GM18498 (cell line): ENCODE results near the gene WAPL.
"Not testable (repeated sequence)": the region's sequence is repeated elsewhere in the genome, so short reads cannot be mapped to it uniquely, and the experiment has no call there.

Experiments used
- ATAC-seq: cut with Tn5 transposase; IDR thresholded peaks from one replicate; pipeline ENCODE4 v1.9.1; 2021; ENCODE audit warnings: mild to moderate bottlenecking, moderate library complexity; ENCODE audit not compliant: unreplicated experiment

The WAPL gene

DNA sequence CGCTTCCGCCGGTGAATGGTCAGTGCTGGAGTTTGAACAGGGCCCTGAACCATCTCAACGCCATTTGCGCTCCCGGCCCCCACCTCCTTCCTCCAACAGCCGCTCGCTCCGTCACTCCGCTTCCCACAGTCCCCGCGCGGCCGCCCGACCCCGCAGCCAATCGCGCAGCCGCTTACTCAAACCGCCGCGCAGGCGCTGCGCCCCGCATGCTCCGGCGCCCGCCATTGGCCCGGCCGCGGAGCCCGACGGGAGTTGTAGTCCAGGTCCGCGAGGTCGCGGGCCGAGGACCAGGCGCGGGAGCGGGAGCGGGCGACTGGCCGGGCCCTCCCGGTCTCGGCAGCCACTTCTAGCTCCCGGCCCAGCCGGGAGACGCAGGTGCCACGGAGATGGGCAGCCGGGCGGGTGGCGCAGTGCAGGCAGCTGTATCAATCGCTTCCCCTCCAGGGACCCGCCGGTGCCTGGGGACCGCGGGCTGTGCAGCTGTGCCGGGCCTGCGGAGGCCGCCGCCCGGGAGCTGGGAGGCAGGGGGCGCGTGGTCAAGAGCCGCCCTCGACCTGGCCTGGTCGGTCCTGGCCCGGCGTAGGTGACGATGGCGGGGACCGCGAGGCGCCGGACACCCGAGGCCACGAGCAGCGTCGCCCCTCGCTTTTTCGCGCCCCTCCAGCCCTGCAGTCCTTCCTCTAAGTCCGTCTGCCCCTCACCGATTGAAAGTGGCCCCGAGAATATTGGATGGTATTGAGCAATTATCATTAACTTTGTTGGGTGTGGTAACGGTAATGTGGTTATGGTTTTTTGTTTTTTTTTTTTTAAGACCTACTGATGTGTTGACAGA, at the start of gene WAPL:
Gene WAPL (minus strand): TSS at position 115 of the 832 bp plus-strand sequence. CDS start 3,723 bp downstream, outside the sequence.
- ATAC-seq: peak; percentile 94

GRCh38 chr10:86569335-86569734, 47.7 kb upstream of the WAPL start:
- no peak for ATAC-seq

DNA sequence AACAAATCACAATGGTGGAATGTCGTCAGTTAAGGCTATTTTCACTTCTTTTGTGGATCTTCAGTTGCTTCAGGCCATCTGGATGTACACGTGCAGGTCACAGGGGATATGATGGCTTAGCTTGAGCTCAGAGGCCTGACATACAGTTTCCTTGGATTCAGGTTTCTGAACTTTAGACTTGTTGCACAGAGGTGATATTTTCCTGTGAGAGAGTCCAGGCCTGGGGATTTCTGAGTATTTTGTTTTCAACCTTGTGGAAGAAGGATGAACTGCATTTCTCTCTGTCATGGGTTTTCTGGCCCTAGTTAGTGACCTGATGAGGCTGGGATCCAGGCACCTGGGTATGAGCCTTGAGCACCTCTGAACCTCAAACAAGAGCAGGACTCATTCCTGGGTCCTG, 44.9 kb upstream of the WAPL start:
- ATAC-seq: not testable (repeated sequence)

DNA sequence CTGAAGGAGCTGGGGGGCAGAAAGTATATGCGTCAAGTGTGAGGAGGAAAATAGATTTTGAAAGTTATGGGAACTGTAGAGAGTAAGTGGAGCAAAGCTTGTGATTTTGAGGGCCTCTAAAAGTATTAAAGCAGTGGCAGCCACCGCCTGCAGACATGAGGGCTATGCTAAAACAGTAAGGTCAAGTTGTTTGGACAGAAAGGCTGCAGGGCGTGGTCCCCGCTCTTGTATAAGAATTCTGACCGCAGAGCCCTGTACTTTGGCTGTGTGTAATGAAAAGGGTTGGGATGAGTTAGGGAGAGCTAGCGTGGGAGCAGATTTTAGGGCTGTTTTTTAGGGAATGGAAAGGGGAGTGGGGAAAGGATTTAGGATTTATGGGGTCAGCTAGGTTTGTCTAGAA, 41.7 kb upstream of the WAPL start:
- not testable (repeated sequence) for ATAC-seq

- ATAC-seq: not testable (repeated sequence)
Observed at GRCh38 chr10:86558695-86559094, 37.1 kb upstream of the WAPL start.

DNA sequence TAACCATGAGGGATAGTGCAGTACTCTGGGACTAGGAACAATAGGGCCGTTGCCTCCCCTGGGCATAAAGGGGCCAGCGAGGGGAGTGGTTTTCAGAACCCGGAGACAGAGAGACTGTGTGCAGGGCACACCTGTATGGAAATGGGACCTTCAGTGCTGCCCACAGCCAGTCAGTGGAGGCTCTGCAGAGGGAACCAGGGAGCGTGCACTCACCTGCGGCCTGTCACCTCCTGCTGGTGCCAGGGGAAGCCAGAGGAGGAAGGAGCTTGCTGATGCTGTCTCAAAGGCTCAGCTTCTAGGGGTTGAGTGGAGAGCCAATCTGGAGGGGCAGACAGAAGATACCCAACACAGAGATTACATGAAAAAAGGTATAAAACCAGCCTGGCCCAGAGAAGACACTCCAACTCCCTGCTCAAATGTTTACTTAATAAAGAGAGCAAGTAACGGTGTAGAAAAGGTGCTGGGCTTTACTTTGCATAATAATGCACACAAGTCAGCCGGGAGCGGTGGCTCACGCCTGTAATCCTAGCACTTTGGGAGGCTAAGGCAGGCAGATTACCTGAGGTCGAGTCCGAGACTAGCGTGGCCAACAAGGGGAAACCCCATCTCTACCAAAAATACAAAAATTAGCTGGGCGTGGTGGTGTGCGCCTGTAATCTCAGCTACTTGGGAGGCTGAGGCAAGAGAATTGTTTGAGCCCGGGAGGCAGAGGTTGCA, 35.5 kb upstream of the WAPL start:
- ATAC-seq: no peak

GRCh38 chr10:86556532-86556931, 34.9 kb upstream of the WAPL start:
- no peak for ATAC-seq

GRCh38 chr10:86553639-86554038, 32.0 kb upstream of the WAPL start:
- no peak for ATAC-seq

DNA sequence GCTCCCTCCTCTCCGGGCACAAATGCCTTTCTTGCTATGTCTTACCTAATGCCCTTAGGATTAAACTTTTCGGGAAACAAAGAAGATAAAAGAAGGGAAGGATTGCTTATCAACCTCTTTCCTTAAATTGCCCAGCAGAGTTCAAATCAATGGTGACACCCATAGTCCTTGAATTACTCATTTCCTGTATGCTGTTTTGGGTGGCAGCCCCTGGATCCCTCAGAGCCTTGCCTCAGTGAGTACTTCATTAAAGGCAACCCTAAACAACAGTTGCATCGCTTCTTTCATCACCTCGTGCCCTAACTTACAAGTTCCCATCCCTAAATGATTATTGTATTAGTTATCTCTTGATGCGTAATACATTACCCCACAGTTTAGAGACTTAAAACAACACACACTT, 31.6 kb upstream of the WAPL start:
- no peak for ATAC-seq

DNA sequence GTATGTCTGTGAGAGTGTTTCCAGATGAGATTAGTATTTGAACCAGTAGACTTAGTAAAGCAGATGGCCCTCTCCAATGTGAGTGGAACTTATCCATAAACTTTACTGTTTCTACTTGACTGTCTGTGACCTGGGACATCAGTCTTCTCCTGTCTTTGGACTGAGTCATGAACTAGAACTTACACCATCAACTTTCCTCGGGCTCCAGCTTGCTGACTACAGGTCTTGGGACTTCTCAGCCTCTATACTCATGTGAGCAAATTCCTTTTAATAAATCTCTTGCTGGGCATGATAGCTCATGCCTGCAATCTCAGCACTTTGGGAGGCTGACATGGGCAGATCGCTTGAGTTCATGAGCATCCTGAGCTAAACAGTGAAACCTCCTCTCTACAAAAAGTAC, 25.7 kb upstream of the WAPL start:
- no peak for ATAC-seq

DNA sequence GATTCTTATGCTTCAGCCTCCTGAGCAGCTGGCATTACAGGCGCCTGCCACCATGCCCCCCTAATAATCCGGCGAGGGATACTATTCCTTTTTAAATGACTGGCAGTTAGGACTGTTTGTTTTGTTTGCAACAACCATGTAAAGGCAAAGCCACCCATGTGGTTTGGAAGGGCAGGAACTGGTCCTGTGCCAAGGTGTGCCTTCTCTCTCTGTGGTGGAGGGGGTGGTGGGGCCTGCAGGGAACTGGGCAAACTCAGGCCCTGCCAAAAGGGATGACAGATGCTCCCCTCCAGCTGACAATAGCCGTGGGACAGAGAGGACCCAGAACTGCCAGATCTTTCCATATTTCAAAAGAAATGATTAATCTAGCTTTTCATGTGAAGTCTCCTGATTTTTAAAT, 23.5 kb upstream of the WAPL start:
- no peak for ATAC-seq

DNA sequence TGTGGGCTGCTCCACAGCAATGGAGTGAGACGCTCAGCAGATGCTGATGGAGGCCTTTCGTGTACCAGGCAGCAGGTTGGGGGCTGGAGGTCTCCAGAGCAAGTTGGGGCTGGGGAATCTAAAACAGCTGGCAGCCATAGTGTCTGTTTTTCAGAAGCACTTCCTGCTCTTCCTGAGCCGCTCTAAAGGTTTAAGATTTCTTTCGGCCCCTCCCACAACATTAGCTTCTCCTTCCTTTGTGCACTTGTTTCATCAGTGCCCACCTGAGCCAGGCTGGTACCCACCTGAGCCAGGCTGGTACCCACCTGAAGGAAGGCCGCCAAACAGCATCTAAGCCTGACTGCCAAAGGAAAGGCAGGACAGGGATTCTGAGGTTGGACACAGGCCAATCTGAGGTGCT, 18.4 kb upstream of the WAPL start:
- ATAC-seq: no peak

- ATAC-seq: no peak
Observed at GRCh38 chr10:86538547-86538946, 17.0 kb upstream of the WAPL start.

DNA sequence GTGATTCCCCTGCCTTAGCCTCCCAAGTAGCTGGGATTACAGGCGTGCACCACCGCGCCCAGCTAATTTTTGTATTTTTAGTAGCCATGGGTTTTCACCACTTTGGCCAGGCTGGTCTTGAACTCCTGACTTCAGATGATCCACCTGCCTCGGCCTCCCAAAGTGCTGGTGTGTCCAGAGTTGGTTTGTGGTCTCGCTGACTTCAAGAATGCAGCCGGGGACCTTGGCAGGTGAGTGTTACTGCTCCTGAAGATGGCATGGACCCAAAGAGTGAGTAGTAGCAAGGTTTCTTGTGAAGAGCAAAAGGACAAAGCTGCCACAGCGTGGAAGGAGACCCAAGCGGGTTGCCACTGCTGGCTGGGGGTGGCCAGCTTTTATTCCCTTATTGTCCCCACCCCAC, 16.4 kb upstream of the WAPL start:
- ATAC-seq: not testable (repeated sequence)

GRCh38 chr10:86536294-86536861, 14.8 kb upstream of the WAPL start:
- no peak for ATAC-seq

DNA sequence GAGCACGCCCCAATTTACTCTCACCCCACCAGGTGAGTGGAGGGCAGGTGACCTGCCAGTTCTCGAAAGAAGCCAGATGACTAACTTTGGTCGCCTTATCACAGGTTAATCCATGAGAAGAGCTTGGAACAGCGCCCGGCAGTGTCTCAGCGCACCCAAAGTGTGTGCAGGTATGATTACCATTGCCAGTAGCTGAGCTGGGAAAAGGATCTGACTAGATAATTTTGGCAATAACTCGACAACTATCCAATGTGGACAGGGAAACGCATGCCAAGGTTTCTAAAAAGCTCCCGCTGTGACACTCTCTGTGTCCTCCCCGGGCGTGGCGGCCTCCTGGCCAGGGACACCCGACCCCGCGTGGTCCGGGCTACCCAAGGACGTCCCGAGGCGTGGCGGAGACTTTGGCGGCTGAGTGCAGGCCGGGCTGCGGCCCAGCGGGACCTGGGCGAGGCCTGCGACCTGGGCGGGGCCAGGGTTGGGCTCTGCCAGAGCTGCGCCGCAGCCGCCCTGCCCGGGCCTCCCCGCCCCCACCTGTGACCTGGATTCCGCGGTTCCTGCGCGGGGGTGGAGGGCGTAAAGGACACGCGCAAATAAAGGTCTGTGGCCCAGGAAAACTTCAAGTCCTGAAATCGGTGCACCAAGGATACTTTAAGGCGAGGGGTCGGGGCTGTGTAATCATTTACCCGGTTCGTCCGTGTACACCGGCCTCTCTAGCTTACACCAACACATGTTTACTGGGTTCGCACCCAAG, 13.7 kb upstream of the WAPL start:
- ATAC-seq: no peak

DNA sequence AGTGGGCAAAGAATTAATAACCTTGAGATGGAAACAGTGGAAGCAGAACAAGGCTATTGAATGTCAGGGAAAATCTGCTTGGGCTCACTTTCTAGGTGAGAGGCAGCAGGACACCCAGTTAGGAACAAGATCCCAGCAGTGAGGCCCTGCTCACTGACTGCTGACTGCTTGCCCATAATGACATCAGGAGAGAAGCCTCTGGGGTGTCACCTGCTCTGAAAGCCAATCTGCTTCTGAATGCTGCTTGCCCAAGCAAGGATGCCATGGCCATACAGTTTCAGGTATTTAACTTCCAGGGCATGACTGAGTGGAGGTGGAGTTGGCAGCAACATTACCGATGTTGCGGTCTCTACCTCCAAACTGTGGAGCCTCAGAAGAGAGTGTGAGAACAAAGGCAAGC, 11.7 kb upstream of the WAPL start:
- ATAC-seq: no peak

- not testable (repeated sequence) for ATAC-seq
Observed at GRCh38 chr10:86528736-86529135, 7.1 kb upstream of the WAPL start.

DNA sequence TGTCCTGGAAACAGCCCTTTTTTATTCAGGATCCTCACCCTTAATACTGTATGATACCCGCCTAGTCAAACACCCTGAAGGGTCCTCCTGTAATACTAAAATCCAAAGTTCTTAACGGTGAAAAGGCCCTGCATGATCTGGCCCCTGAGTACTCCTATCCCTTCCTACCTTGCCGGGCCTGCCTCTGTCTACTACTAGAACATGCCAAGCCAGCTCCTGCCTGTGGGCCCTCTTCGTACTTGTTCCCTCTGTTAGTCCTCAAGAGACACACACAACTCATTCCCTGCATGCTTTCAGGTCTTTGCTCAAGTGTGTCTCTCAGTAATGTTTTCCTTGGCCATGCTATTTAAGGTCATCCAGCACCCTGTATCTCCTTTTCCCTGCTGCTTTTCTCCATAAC, 5.0 kb upstream of the WAPL start:
- ATAC-seq: no peak

DNA sequence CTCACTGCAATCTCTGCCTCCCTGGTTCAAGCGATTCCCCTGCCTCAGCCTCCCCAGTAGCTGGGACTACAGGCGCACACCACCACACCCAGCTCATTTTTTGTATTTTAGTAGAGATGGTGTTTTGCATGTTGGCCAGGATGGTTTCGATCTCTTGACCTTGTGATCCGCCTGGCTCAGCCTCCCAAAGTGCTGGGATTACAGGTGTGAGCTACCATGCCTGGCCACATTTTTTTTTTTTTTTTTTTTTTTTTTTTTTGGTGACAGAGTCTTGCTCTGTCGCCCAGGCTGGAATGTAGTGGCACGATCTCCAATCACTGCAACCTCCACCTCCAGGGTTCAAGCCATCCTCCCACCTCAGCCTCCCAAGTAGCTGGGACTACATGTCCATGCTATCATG, 4.1 kb upstream of the WAPL start:
- ATAC-seq: not testable (repeated sequence)
